ENCODE results near the gene CDADC1.

DNA sequence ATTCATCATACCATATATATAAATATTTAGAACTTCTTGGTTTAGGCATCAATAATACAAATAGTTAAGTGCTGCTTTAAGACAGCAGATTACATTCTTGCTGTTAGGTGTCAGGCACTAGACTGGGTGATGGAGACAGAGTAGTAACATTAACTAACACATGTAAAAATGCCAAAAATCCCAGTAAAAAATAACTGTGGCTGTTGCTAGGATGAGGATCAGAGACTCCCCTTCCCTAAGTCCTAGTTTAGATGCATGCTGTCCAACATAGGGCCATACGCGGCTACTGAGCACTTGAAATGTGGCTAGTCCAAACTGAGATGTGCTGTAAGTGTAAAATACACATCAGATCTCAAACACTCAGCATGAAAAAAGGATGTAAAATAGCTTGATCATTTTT is 94.7 kb downstream of the CDADC1 start:
- TF ChIP-seq POLR2AphosphoS5 (IDR thresholded peaks at IDR 0.05; ENCODE audit: low read depth, low read length) (no peak), SIN3A (IDR thresholded peaks at IDR 0.05; ENCODE audit: borderline replicate concordance, insufficient read depth, low read length) (no peak)
